T47D (cell line): ENCODE results near the gene PNKD.

Source experiments
- DNase-seq, 2 experiments: peaks; one replicate each; pipeline versions ENCODE4 v3.0.0 to v3.0.0-alpha.2; 2011 to 2012; ENCODE audit warnings: low read depth in 1 of 2, low spot score in 1 of 2
- JUND ChIP-seq: IDR thresholded peaks from 2 replicates; pipeline ENCODE4 v1.6.1; 2012; ENCODE audit warnings: low read depth
- in situ Hi-C: cut with HindIII; loops from 2 replicates; pipeline ENCODE4 v1.10.0; 2016; ENCODE audit warnings: low sequenced_read_pairs, low pct_unique_long_range_greater_than_20kb

PNKD gene

GRCh38 chr2:218395090-218395444 is 124.7 kb downstream of the PNKD start:
- DNase-seq: no peak
- no peak for TF ChIP-seq JUND
- in situ Hi-C loops: no loop called here

- in situ Hi-C loops: no loop called here
- TF ChIP-seq JUND: no peak
- DNase-seq: no peak
Measured at GRCh38 chr2:218395456-218395825, 125.1 kb downstream of the PNKD start.

GRCh38 chr2:218395826-218396687 is 125.7 kb downstream of the PNKD start:
- in situ Hi-C loops: no loop called here
- no peak for TF ChIP-seq JUND

More at GRCh38 chr2:218395826-218396687, 125.7 kb downstream of the PNKD start:
- DNase-seq: peak; percentile 24 to 96
